ENCODE measurements around the gene NR6A1. TPM values are rescaled to one million over a fixed set of nuclear protein-coding genes. Genes with fewer than 3 reads are reported as not detected.

The NR6A1 gene
- total and polyA plus RNA-seq, 2 of the 13 experiments (the other 11 are each of a cell fraction or from before 2014, with no cell fraction given), result 28.1 to 31.5 TPM

GRCh38 chr9:124771021-124771866, at the start of gene NR6A1 (continued):
- TF ChIP-seq LRRFIP1 (CRISPR knock-in tag; conservative IDR thresholded peaks at IDR 0.05), result no peak
- no peak; the same call in 1 of the 2 replicates for TF ChIP-seq CTCF (CRISPR knock-in tag; IDR thresholded peaks at IDR 0.05)
- TF ChIP-seq BCL6 (CRISPR knock-in tag; IDR thresholded peaks at IDR 0.05), result 0 out of 2 replicates have a peak, but pooled peaks have one; percentile 12
- no peak for TF ChIP-seq ZNF224 (CRISPR knock-in tag; IDR thresholded peaks at IDR 0.05)
- peak; percentile 84 for TF ChIP-seq GABPB1 (CRISPR knock-in tag; IDR thresholded peaks at IDR 0.05)
- TF ChIP-seq ZNF407 (CRISPR knock-in tag; IDR thresholded peaks at IDR 0.05; ENCODE audit: not compliant biosample characterization), result no peak
- peak; percentile 91 for TF ChIP-seq CREM (IDR thresholded peaks at IDR 0.05)
- no peak for TF ChIP-seq CREM (CRISPR knock-in tag; IDR thresholded peaks at IDR 0.05)
- no peak for TF ChIP-seq ZZZ3 (CRISPR knock-in tag; IDR thresholded peaks at IDR 0.05; ENCODE audit: borderline replicate concordance)
- TF ChIP-seq HNF1A (IDR thresholded peaks at IDR 0.05; ENCODE audit: low read depth), result 0 out of 2 replicates have a peak, but pooled peaks have one; percentile 39
- TF ChIP-seq HNF1A (CRISPR knock-in tag; IDR thresholded peaks at IDR 0.05; ENCODE audit: borderline replicate concordance), result no peak
